HepG2 (cell line): ENCODE measurements around the gene DCDC2C. TPM values are rescaled to one million over a fixed set of nuclear protein-coding genes. Genes with fewer than 3 reads are reported as not detected.

ENCODE experiments used
- ATAC-seq: fragments of 200-7000 bp; cut with Tn5 transposase; 3 replicates; pipeline ENCODE4 v1.9.1; 2020; ENCODE audit warnings: mild to moderate bottlenecking, moderate library complexity
- BruUV-seq: library from RNA; stranded (reverse); fragments of 400-500 nt; replicated peaks from 2 replicates; lab custom pipeline; 2021; lab: Mats Ljungman, UMichigan
- CTCF ChIA-PET: fragments of 300-600 bp; formaldehyde crosslinking; extraction: SDS; loops from one replicate; lab custom pipeline; 2021; ENCODE audit warnings: low total read pairs, inconsistent platforms, low intra/inter-chr PET ratio; lab: Yijun Ruan, JAX
- POLR2A ChIA-PET: fragments of 350-600 bp; sonication (Branson Sonifier 250); formaldehyde crosslinking; loops from one replicate; lab custom pipeline; 2020; ENCODE audit warnings: antibody characterized with exemption, inconsistent platforms; lab: Yijun Ruan, JAX
- DNase-seq: peaks from one replicate; pipeline ENCODE4 v3.0.0-alpha.2; 2015; ENCODE audit warnings: low spot score
- FAIRE-seq: peaks from 3 replicates; lab custom pipeline; 2011; peaks lifted over from hg19 to GRCh38; lab: Jason Lieb, UNC
- H2AFZ ChIP-seq: one replicate; pipeline ENCODE4 v1.6.1; 2011; ENCODE audit warnings: low read length, inconsistent platforms
- H3K27ac ChIP-seq: fragments of 300-600 bp; 3 replicates; pipeline ENCODE4 v1.8.0; 2011; ENCODE audit warnings: mixed run types, mild to moderate bottlenecking, mixed read lengths, low read length, inconsistent platforms; ENCODE audit not compliant: insufficient read depth; ENCODE audit errors: extremely low read length
- H3K27me3 ChIP-seq, 2 experiments: fragments of 200-600 bp in 1 of 2; 2 replicates in 1 of 2; 3 replicates in 1 of 2; pipeline versions ENCODE4 v1.6.0 to v1.8.0; 2011; ENCODE audit warnings: low read length in 2 of 2, mild to moderate bottlenecking in 2 of 2, moderate library complexity in 2 of 2, inconsistent platforms in 1 of 2; ENCODE audit not compliant: insufficient read depth in 2 of 2, control insufficient read depth in 1 of 2
- H3K36me3 ChIP-seq, 2 experiments: fragments of 200-600 bp in 1 of 2; replicated peaks in 1 of 2; 2 replicates in 1 of 2; 3 replicates in 1 of 2; pipeline versions ENCODE4 v1.5.1 to v1.8.0; 2011; ENCODE audit warnings: low read length in 2 of 2, inconsistent platforms in 1 of 2; ENCODE audit not compliant: insufficient read depth in 2 of 2, control insufficient read depth in 1 of 2
- H3K4me1 ChIP-seq: 2 replicates; pipeline ENCODE4 v1.5.1; 2012; ENCODE audit warnings: low read length, inconsistent platforms; ENCODE audit not compliant: insufficient read depth
- H3K4me2 ChIP-seq: 2 replicates; pipeline ENCODE4 v1.6.0; 2011; ENCODE audit warnings: low read depth, low read length, inconsistent platforms
- H3K4me3 ChIP-seq, 3 experiments: fragments of 200-600 bp in 1 of 3; sonication (generic), shearing (Covaris generic) in 1 of 3; replicated peaks in 1 of 3; 2 replicates each; pipeline ENCODE4 v1.5.1; 2011 to 2016; ENCODE audit warnings: low read length in 3 of 3, inconsistent platforms in 2 of 3, low read depth in 2 of 3, mild to moderate bottlenecking in 2 of 3, control low read depth in 1 of 3, mixed read lengths in 1 of 3; ENCODE audit not compliant: insufficient read depth in 1 of 3
- H3K79me2 ChIP-seq: one replicate; pipeline ENCODE4 v1.6.1; 2011; ENCODE audit warnings: low read length, inconsistent platforms; ENCODE audit not compliant: insufficient read depth
- H3K9ac ChIP-seq: 2 replicates; pipeline ENCODE4 v1.6.0; 2011; ENCODE audit warnings: mild to moderate bottlenecking, low read depth, low read length, inconsistent platforms; ENCODE audit not compliant: insufficient read depth
- H3K9me3 ChIP-seq: 2 replicates; pipeline ENCODE4 v1.5.1; 2012; ENCODE audit warnings: mild to moderate bottlenecking, low read length
- H4K20me1 ChIP-seq: 2 replicates; pipeline ENCODE4 v1.6.0; 2011; ENCODE audit warnings: inconsistent platforms, mild to moderate bottlenecking, low read length, moderate library complexity; ENCODE audit not compliant: insufficient read depth
- TEF ChIP-seq: sonication (generic); formaldehyde crosslinking; IDR thresholded peaks from 2 replicates; pipeline ENCODE4 v1.5.0; 2020; ENCODE audit warnings: missing genetic modification reagents
- XRCC5 ChIP-seq: fragments of 200-400 bp; formaldehyde crosslinking; optimal IDR thresholded peaks from 2 replicates; pipeline ENCODE3; 2017; ENCODE audit warnings: mild to moderate bottlenecking, low read length
- ZBTB40 ChIP-seq, 2 experiments: fragments of 450-650 bp in 1 of 2; sonication (generic) in 1 of 2; formaldehyde crosslinking in 1 of 2; IDR thresholded peaks; 2 replicates each; pipeline versions ENCODE4 v1.6.1 to v1.8.0; 2016 to 2022; ENCODE audit warnings: antibody characterized with exemption in 1 of 2, mild to moderate bottlenecking in 1 of 2, missing genetic modification reagents in 1 of 2
- ZBTB7A ChIP-seq: sonication (generic); formaldehyde crosslinking; IDR thresholded peaks from 2 replicates; pipeline ENCODE4 v1.8.0; 2022; ENCODE audit warnings: mild to moderate bottlenecking, missing genetic modification reagents
- ZNF543 ChIP-seq: sonication (generic); formaldehyde crosslinking; IDR thresholded peaks from 2 replicates; pipeline ENCODE4 v1.4.0; 2020; ENCODE audit warnings: mild to moderate bottlenecking, missing genetic modification reagents
- WGBS: methylation state at CpG from one replicate; pipeline ENCODE4 v1.1.6; 2017; ENCODE audit warnings: low lambda C conversion rate; 5-methylcytosine and 5-hydroxymethylcytosine counted together
- in situ Hi-C: cut with HindIII; loops from 2 replicates; pipeline ENCODE4 v1.10.0; 2017; ENCODE audit warnings: low pct_unique_long_range_greater_than_20kb; ENCODE audit not compliant: extremely low pct_ligation_motif_present
- intact Hi-C: fragments of 100-400 bp; cut with micrococcal nuclease; formaldehyde crosslinking; loops from one replicate; pipeline ENCODE4 v1.10.0; 2022; ENCODE audit not compliant: unreplicated experiment
- polyA plus RNA-seq, 8 experiments: library from polyadenylated mRNA; depleted of rRNA in 3 of 8; stranded (reverse) in 7 of 8; unstranded in 1 of 8; fragments of >200 nt; fragmentation: Illumina TruSeq in 4 of 8; extraction: Trizol in 4 of 8; gene quantifications; 2 replicates each; pipeline versions ENCODE4 v1.2.1 to v1.2.3, GENCODE V29; 2011 to 2016; ENCODE audit warnings: low read depth in 4 of 8, missing spikeins in 1 of 8, mixed read lengths in 1 of 8; ENCODE audit not compliant: insufficient read depth in 1 of 8
- total RNA-seq, 5 experiments: library from RNA; depleted of rRNA; stranded (reverse); fragments of >200 nt; fragmentation: Illumina TruSeq; extraction: Trizol; gene quantifications; 2 replicates each; pipeline ENCODE4 v1.2.3, GENCODE V29; 2016; ENCODE audit warnings: low read depth in 1 of 5

The DCDC2C gene
- total and polyA plus RNA-seq, 2 of the 13 experiments (the other 11 are each of a cell fraction or from before 2014, with no cell fraction given): not detected

GRCh38 chr2:3885629-3886628 lies 182.6 kb downstream of the DCDC2C start:
- BruUV-seq: no TSS peak
- intact Hi-C loops: no loop called here
- no peak overlapping the region for H3K4me3 ChIP-seq
- no peak overlapping the region for H3K4me2 ChIP-seq
- H2AFZ ChIP-seq: no peak overlapping the region
- no peaks in the 10 kb centered on the region for H3K36me3 ChIP-seq
- 35% methylated on average over 24 of the region's 24 CpGs for WGBS
- FAIRE-seq: no peak
- H3K27me3 ChIP-seq: no peaks in the 10 kb centered on the region
- H3K9ac ChIP-seq: no peak overlapping the region
- no peaks in the 10 kb centered on the region for H3K9me3 ChIP-seq
- CTCF ChIA-PET: no interaction called here
- no peak overlapping the region for H3K27ac ChIP-seq
- TF ChIP-seq TEF (CRISPR knock-in tag) (no peak), ZBTB40 (IDR thresholded peaks at IDR 0.05) (no peak), ZBTB40 (CRISPR knock-in tag; IDR thresholded peaks at IDR 0.05) (no peak), XRCC5 (no peak), ZNF543 (CRISPR knock-in tag) (no peak), ZBTB7A (CRISPR knock-in tag) (no peak)
- TF ChIP-seq, all 625 proteins: peak for 0
- Histone ChIP-seq H4K20me1 (no peaks in the 10 kb centered on the region), H3K4me1 (no peaks in the 10 kb centered on the region), H3K79me2 (no peaks in the 10 kb centered on the region)
- in situ Hi-C loops: no loop called here
- POLR2A ChIA-PET: no interaction called here
- ATAC-seq: no peak
- DNase-seq: no peak
